ENCODE data around the gene PRKX.

The PRKX gene

DNA sequence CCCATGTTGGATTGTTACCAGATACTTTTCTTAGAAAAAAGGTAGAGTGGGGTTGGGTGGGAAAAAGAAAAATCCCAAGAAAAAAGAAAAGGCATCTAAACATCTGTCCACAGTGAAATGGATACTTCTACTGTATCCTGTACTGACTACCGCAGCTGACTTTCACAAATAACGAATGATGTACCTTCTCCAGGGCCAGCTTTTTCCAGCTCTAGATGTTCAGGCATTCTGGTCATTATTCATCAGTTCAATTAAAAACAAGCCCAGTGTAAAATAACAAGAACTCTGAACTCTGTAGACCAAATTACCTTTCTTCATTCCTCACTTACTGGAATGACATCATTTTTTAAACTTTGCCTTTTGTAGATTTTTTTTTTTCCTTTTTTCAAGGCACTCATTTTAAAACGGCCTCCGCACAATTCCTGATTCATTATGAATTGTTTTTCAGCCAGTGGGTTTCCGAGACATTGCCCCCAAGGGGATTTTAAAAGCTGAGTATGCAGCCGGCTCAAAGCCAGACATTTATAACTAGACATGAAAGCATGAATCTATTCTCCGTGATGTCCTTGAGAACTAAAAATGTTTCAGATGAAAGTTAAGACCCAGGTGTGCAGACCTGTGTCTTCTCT lies 113.5 kb downstream of the PRKX start:
- ATAC-seq, result no peak
- TF ChIP-seq SNAI2 (CRISPR knock-in tag; IDR thresholded peaks at IDR 0.05), result no peak

DNA sequence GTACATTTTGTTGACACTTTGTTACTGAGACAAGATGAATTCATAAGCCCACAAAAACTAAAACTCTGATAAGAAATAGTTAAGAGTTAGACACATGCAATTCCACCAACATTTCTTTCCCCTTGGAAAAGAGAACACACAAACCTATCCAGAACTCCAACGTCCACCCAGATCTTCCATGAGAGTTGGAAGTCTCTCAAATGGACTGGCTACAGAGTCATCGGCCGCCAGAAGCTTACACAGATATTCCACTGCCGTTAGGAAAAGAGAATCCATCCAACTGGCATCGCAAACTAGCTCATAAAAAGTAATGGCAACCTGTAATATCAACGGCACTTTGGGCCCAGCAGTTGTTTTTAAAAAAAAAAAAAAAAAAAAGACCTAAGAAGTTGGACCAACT lies 114.7 kb downstream of the PRKX start:
- no peak for ATAC-seq
- no peak for TF ChIP-seq ZFP30 (CRISPR knock-in tag; IDR thresholded peaks at IDR 0.05)
- TF ChIP-seq, protein P1, sequence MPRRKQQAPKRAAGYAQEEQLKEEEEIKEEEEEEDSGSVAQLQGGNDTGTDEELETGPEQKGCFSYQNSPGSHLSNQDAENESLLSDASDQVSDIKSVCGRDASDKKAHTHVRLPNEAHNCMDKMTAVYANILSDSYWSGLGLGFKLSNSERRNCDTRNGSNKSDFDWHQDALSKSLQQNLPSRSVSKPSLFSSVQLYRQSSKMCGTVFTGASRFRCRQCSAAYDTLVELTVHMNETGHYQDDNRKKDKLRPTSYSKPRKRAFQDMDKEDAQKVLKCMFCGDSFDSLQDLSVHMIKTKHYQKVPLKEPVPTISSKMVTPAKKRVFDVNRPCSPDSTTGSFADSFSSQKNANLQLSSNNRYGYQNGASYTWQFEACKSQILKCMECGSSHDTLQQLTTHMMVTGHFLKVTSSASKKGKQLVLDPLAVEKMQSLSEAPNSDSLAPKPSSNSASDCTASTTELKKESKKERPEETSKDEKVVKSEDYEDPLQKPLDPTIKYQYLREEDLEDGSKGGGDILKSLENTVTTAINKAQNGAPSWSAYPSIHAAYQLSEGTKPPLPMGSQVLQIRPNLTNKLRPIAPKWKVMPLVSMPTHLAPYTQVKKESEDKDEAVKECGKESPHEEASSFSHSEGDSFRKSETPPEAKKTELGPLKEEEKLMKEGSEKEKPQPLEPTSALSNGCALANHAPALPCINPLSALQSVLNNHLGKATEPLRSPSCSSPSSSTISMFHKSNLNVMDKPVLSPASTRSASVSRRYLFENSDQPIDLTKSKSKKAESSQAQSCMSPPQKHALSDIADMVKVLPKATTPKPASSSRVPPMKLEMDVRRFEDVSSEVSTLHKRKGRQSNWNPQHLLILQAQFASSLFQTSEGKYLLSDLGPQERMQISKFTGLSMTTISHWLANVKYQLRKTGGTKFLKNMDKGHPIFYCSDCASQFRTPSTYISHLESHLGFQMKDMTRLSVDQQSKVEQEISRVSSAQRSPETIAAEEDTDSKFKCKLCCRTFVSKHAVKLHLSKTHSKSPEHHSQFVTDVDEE (CRISPR knock-in tag; IDR thresholded peaks at IDR 0.05), result no peak
- TF ChIP-seq, protein P2, sequence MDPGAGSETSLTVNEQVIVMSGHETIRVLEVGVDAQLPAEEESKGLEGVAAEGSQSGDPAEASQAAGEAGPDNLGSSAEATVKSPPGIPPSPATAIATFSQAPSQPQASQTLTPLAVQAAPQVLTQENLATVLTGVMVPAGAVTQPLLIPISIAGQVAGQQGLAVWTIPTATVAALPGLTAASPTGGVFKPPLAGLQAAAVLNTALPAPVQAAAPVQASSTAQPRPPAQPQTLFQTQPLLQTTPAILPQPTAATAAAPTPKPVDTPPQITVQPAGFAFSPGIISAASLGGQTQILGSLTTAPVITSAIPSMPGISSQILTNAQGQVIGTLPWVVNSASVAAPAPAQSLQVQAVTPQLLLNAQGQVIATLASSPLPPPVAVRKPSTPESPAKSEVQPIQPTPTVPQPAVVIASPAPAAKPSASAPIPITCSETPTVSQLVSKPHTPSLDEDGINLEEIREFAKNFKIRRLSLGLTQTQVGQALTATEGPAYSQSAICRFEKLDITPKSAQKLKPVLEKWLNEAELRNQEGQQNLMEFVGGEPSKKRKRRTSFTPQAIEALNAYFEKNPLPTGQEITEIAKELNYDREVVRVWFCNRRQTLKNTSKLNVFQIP (CRISPR knock-in tag; IDR thresholded peaks at IDR 0.05; ENCODE audit: borderline replicate concordance, low read depth), result no peak
- TF ChIP-seq TOX (CRISPR knock-in tag; IDR thresholded peaks at IDR 0.05; ENCODE audit: borderline replicate concordance), result no peak
- no peak for TF ChIP-seq ZNF70 (CRISPR knock-in tag; IDR thresholded peaks at IDR 0.05)
- TF ChIP-seq PPARA (CRISPR knock-in tag; IDR thresholded peaks at IDR 0.05; ENCODE audit: borderline replicate concordance), result no peak
- TF ChIP-seq, protein P3, sequence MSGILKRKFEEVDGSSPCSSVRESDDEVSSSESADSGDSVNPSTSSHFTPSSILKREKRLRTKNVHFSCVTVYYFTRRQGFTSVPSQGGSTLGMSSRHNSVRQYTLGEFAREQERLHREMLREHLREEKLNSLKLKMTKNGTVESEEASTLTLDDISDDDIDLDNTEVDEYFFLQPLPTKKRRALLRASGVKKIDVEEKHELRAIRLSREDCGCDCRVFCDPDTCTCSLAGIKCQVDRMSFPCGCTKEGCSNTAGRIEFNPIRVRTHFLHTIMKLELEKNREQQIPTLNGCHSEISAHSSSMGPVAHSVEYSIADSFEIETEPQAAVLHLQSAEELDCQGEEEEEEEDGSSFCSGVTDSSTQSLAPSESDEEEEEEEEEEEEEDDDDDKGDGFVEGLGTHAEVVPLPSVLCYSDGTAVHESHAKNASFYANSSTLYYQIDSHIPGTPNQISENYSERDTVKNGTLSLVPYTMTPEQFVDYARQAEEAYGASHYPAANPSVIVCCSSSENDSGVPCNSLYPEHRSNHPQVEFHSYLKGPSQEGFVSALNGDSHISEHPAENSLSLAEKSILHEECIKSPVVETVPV (CRISPR knock-in tag; IDR thresholded peaks at IDR 0.05), result no peak
- TF ChIP-seq ZFP3 (CRISPR knock-in tag; IDR thresholded peaks at IDR 0.05), result no peak
- TF ChIP-seq ESRRG (CRISPR knock-in tag; IDR thresholded peaks at IDR 0.05), result no peak
- no peak for TF ChIP-seq ISL1 (CRISPR knock-in tag; IDR thresholded peaks at IDR 0.05)
- TF ChIP-seq GLIS3 (CRISPR knock-in tag; IDR thresholded peaks at IDR 0.05), result no peak
- no peak for TF ChIP-seq OSR1 (CRISPR knock-in tag; IDR thresholded peaks at IDR 0.05)
- TF ChIP-seq SNAI2 (CRISPR knock-in tag; IDR thresholded peaks at IDR 0.05), result no peak
- no peak for TF ChIP-seq RARB (CRISPR knock-in tag; IDR thresholded peaks at IDR 0.05)

DNA sequence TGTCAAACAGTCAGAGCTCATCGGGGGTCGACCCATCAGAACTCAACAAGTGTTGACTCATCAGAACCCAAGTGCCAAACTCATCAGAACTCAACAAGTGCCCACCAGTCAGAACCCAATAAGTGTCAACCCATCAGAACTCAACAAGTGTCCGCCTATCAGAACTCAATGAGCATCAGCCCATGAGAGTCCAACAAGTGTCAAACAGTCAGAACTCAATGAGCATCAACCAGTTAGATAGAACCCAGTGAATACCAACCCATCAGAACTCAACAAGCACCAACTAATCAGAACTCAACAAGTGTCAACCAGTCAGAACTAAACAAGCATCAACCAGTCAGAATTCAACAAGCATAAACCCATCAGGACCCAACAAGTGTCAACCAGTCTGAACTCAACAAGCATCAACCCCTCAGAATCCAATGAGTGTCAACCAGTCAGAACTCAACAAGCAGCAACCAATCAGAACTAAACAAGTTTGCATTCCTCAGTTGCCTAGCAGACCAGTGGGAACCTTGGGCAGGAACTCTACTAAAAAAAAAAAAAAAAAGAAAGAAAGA lies 115.3 kb downstream of the PRKX start:
- ATAC-seq, result no peak
- no peak for TF ChIP-seq SNAI2 (CRISPR knock-in tag; IDR thresholded peaks at IDR 0.05)
- TF ChIP-seq, protein P2 (CRISPR knock-in tag; IDR thresholded peaks at IDR 0.05; ENCODE audit: borderline replicate concordance, low read depth), result no peak
- no peak for TF ChIP-seq OSR1 (CRISPR knock-in tag; IDR thresholded peaks at IDR 0.05)
- no peak for TF ChIP-seq ZC3H10 (CRISPR knock-in tag; IDR thresholded peaks at IDR 0.05)
- no peak for TF ChIP-seq ZNF8 (CRISPR knock-in tag; IDR thresholded peaks at IDR 0.05)
- TF ChIP-seq ESRRG (CRISPR knock-in tag; IDR thresholded peaks at IDR 0.05), result no peak
- no peak for TF ChIP-seq ARNTL (CRISPR knock-in tag; IDR thresholded peaks at IDR 0.05; ENCODE audit: borderline replicate concordance, low read depth)
- no peak for TF ChIP-seq ZNF565 (CRISPR knock-in tag; conservative IDR thresholded peaks at IDR 0.05; ENCODE audit: low read depth)
- TF ChIP-seq PPARA (CRISPR knock-in tag; IDR thresholded peaks at IDR 0.05; ENCODE audit: borderline replicate concordance), result no peak
- TF ChIP-seq TCF4 (CRISPR knock-in tag; IDR thresholded peaks at IDR 0.05; ENCODE audit: borderline replicate concordance), result no peak
- TF ChIP-seq, protein P4, sequence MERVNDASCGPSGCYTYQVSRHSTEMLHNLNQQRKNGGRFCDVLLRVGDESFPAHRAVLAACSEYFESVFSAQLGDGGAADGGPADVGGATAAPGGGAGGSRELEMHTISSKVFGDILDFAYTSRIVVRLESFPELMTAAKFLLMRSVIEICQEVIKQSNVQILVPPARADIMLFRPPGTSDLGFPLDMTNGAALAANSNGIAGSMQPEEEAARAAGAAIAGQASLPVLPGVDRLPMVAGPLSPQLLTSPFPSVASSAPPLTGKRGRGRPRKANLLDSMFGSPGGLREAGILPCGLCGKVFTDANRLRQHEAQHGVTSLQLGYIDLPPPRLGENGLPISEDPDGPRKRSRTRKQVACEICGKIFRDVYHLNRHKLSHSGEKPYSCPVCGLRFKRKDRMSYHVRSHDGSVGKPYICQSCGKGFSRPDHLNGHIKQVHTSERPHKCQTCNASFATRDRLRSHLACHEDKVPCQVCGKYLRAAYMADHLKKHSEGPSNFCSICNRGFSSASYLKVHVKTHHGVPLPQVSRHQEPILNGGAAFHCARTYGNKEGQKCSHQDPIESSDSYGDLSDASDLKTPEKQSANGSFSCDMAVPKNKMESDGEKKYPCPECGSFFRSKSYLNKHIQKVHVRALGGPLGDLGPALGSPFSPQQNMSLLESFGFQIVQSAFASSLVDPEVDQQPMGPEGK (CRISPR knock-in tag; IDR thresholded peaks at IDR 0.05; ENCODE audit: borderline replicate concordance), result no peak
- TF ChIP-seq, protein P5, sequence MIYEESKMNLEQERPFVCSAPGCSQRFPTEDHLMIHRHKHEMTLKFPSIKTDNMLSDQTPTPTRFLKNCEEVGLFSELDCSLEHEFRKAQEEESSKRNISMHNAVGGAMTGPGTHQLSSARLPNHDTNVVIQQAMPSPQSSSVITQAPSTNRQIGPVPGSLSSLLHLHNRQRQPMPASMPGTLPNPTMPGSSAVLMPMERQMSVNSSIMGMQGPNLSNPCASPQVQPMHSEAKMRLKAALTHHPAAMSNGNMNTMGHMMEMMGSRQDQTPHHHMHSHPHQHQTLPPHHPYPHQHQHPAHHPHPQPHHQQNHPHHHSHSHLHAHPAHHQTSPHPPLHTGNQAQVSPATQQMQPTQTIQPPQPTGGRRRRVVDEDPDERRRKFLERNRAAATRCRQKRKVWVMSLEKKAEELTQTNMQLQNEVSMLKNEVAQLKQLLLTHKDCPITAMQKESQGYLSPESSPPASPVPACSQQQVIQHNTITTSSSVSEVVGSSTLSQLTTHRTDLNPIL (CRISPR knock-in tag; IDR thresholded peaks at IDR 0.05; ENCODE audit: low read depth), result no peak
- no peak for TF ChIP-seq TOX (CRISPR knock-in tag; IDR thresholded peaks at IDR 0.05; ENCODE audit: borderline replicate concordance)
- TF ChIP-seq ZFP3 (CRISPR knock-in tag; IDR thresholded peaks at IDR 0.05), result no peak
